Esophagus (tissue), 2 donors: ENCODE data around the gene SPTBN4. TPM values are rescaled to one million over a fixed set of nuclear protein-coding genes. Genes with fewer than 3 reads are reported as not detected.
"Not testable (repeated sequence)": the region's sequence is repeated elsewhere in the genome, so short reads cannot be mapped to it uniquely, and the experiment has no call there.

ENCODE experiments used
- H3K27ac ChIP-seq, 2 donors: one replicate each; pipeline ENCODE4 v1.5.1; 2013; ENCODE audit warnings: low read depth in 2 of 2, mild to moderate bottlenecking in 2 of 2, inconsistent platforms in 1 of 2, low read length in 1 of 2, moderate library complexity in 1 of 2
- H3K27me3 ChIP-seq, 2 donors: one replicate each; pipeline ENCODE4 v1.6.1; 2013; ENCODE audit warnings: low read length in 2 of 2, control low read depth in 1 of 2, mild to moderate bottlenecking in 1 of 2; ENCODE audit not compliant: insufficient read depth in 2 of 2, control insufficient read depth in 1 of 2
- H3K36me3 ChIP-seq, 2 donors: one replicate each; pipeline ENCODE4 v1.6.1; 2013; ENCODE audit warnings: low read length in 1 of 2; ENCODE audit not compliant: control insufficient read depth in 2 of 2, insufficient read depth in 2 of 2
- H3K4me1 ChIP-seq, 2 donors: one replicate each; pipeline ENCODE4 v1.6.1; 2013; ENCODE audit warnings: low read length in 1 of 2; ENCODE audit not compliant: control insufficient read depth in 2 of 2, insufficient read depth in 2 of 2
- H3K4me3 ChIP-seq, 2 donors: one replicate each; pipeline ENCODE4 v1.5.1; 2013; ENCODE audit warnings: low read length in 2 of 2, mild to moderate bottlenecking in 2 of 2, low read depth in 1 of 2, moderate library complexity in 1 of 2
- H3K9me3 ChIP-seq, 2 donors: one replicate each; pipeline ENCODE4 v1.6.1; 2013; ENCODE audit warnings: mild to moderate bottlenecking in 2 of 2, low read depth in 1 of 2, low read length in 1 of 2, moderate library complexity in 1 of 2; ENCODE audit not compliant: control insufficient read depth in 2 of 2, insufficient read depth in 1 of 2
- WGBS, 2 donors: extraction: QIAGEN DNeasy Blood & Tissue Kit; methylation state at CpG; one replicate each; pipeline ENCODE4 v1.1.7; 2013; 5-methylcytosine and 5-hydroxymethylcytosine counted together
- polyA plus RNA-seq, 2 donors: library from polyadenylated mRNA; stranded (reverse); fragments of 200-250 nt; gene quantifications; one replicate each; pipeline ENCODE4 v1.2.3, GENCODE V29; 2013
- donor health status: healthy with polysubstance abuse.
- donor health status: Bipolar disorder and iron deficiency.

The SPTBN4 gene
- polyA plus RNA-seq, 2 donors = 0.68 to 1.2 TPM

- no peaks in the 10 kb centered on the region for H3K4me1 ChIP-seq
- no peak overlapping the region for H3K27ac ChIP-seq
- no peaks in the 10 kb centered on the region for H3K27me3 ChIP-seq
- H3K4me3 ChIP-seq = no peak overlapping the region
- H3K9me3 ChIP-seq = no peaks in the 10 kb centered on the region
- whole genome bisulfite sequencing, 2 donors = 96% methylated on average over 14 of the region's 14 CpGs
- H3K36me3 ChIP-seq = peaks cover 3 to 25% of the 10 kb centered on the region in 2 donors
Measured at GRCh38 chr19:40586611-40587010, 119.8 kb downstream of the SPTBN4 start.

- H3K27me3 ChIP-seq = no peaks in the 10 kb centered on the region
- H3K27ac ChIP-seq = no peak overlapping the region
- H3K4me1 ChIP-seq = no peaks in the 10 kb centered on the region
- H3K4me3 ChIP-seq = no peak overlapping the region
- 81 to 86% methylated on average over 19 of the region's 19 CpGs for WGBS, 2 donors
- peaks cover 3 to 18% of the 10 kb centered on the region in 2 donors for H3K36me3 ChIP-seq
- H3K9me3 ChIP-seq = no peaks in the 10 kb centered on the region
Measured at GRCh38 chr19:40588110-40588854, 121.5 kb downstream of the SPTBN4 start.

GRCh38 chr19:40588926-40589569, 122.2 kb downstream of the SPTBN4 start:
- Histone ChIP-seq H3K27me3 (no peaks in the 10 kb centered on the region), H3K36me3 (peaks cover 3 to 15% of the 10 kb centered on the region in 2 donors), H3K27ac (no peak overlapping the region), H3K9me3 (no peaks in the 10 kb centered on the region), H3K4me1 (no peaks in the 10 kb centered on the region), H3K4me3 (no peak overlapping the region)
- WGBS, 2 donors = 77 to 79% methylated on average over 8 to 9 of the region's 9 CpGs

GRCh38 chr19:40589591-40590429, 123.0 kb downstream of the SPTBN4 start:
- peaks cover 0 to under 1% of the 10 kb centered on the region in 2 donors for H3K4me1 ChIP-seq
- no peak overlapping the region for H3K27ac ChIP-seq
- no peaks in the 10 kb centered on the region for H3K9me3 ChIP-seq
- H3K4me3 ChIP-seq = no peak overlapping the region
- H3K27me3 ChIP-seq = no peaks in the 10 kb centered on the region
- H3K36me3 ChIP-seq = peaks cover 3 to 15% of the 10 kb centered on the region in 2 donors
- 91 to 93% methylated on average over 17 to 26 of the region's 26 CpGs for WGBS, 2 donors

GRCh38 chr19:40590464-40591265, 123.9 kb downstream of the SPTBN4 start:
- no peak overlapping the region for H3K4me3 ChIP-seq
- H3K36me3 ChIP-seq = peaks cover 3 to 15% of the 10 kb centered on the region in 2 donors
- WGBS, 2 donors = 86 to 89% methylated on average over 22 of the region's 22 CpGs

GRCh38 chr19:40591724-40592123, 124.9 kb downstream of the SPTBN4 start:
- not testable (repeated sequence) for H3K9me3 ChIP-seq, H3K4me1 ChIP-seq, H3K27me3 ChIP-seq, H3K4me3 ChIP-seq, H3K27ac ChIP-seq
- WGBS, 2 donors = 84 to 95% methylated on average over 4 of the region's 4 CpGs
- peaks cover 3 to 13% of the 10 kb centered on the region in 2 donors for H3K36me3 ChIP-seq

More at GRCh38 chr19:40590464-40591265, 123.9 kb downstream of the SPTBN4 start:
- Histone ChIP-seq H3K9me3 (no peaks in the 10 kb centered on the region), H3K27ac (no peak overlapping the region), H3K27me3 (no peaks in the 10 kb centered on the region), H3K4me1 (peaks cover 0 to 2% of the 10 kb centered on the region in 2 donors)

GRCh38 chr19:40592170-40592569, 125.4 kb downstream of the SPTBN4 start:
- Histone ChIP-seq H3K4me3 (no peak overlapping the region), H3K9me3 (no peaks in the 10 kb centered on the region), H3K27ac (no peak overlapping the region), H3K36me3 (peaks cover 3 to 9% of the 10 kb centered on the region in 2 donors), H3K4me1 (peaks cover 0 to 2% of the 10 kb centered on the region in 2 donors), H3K27me3 (no peaks in the 10 kb centered on the region)
- 88 to 94% methylated on average over 4 of the region's 4 CpGs for WGBS, 2 donors

- no peaks in the 10 kb centered on the region for H3K27me3 ChIP-seq
- H3K4me1 ChIP-seq = peaks cover 0 to 2% of the 10 kb centered on the region in 2 donors
- peaks cover 0 to 2% of the 10 kb centered on the region in 2 donors for H3K36me3 ChIP-seq
- no peak overlapping the region for H3K27ac ChIP-seq
- H3K4me3 ChIP-seq = no peak overlapping the region
- WGBS, 2 donors = 24 to 25% methylated on average over 8 of the region's 8 CpGs
- H3K9me3 ChIP-seq = no peaks in the 10 kb centered on the region
Measured at GRCh38 chr19:40594255-40594654, 127.5 kb downstream of the SPTBN4 start.

- H3K27me3 ChIP-seq = no peaks in the 10 kb centered on the region
- H3K9me3 ChIP-seq = no peaks in the 10 kb centered on the region
- peaks cover 0 to 2% of the 10 kb centered on the region in 2 donors for H3K36me3 ChIP-seq
- peaks cover 0 to 4% of the 10 kb centered on the region in 2 donors for H3K4me1 ChIP-seq
- no peak overlapping the region for H3K27ac ChIP-seq
- no peak overlapping the region for H3K4me3 ChIP-seq
- 31 to 33% methylated on average over 13 of the region's 13 CpGs for WGBS, 2 donors
Measured at GRCh38 chr19:40594657-40595091, 127.9 kb downstream of the SPTBN4 start.
